HG03025 (cell line): ENCODE data around the gene C1QB.
"Not testable (repeated sequence)": the region's sequence is repeated elsewhere in the genome, so short reads cannot be mapped to it uniquely, and the experiment has no call there.

Experiments used
- ATAC-seq: cut with Tn5 transposase; IDR thresholded peaks from one replicate; pipeline ENCODE4 v1.9.1; 2021; ENCODE audit warnings: mild to moderate bottlenecking, moderate library complexity; ENCODE audit not compliant: unreplicated experiment, low FRiP score

Gene C1QB

GRCh38 chr1:22661880-22662279 is 8.8 kb downstream of the C1QB start:
- ATAC-seq, result no peak

GRCh38 chr1:22662318-22662717 is 9.3 kb downstream of the C1QB start:
- ATAC-seq, result no peak

GRCh38 chr1:22662986-22663408 is 10.0 kb downstream of the C1QB start:
- no peak for ATAC-seq

GRCh38 chr1:22665752-22666151 is 12.7 kb downstream of the C1QB start:
- no peak for ATAC-seq

GRCh38 chr1:22666412-22666811 is 13.4 kb downstream of the C1QB start:
- no peak for ATAC-seq

GRCh38 chr1:22668840-22669239 is 15.8 kb downstream of the C1QB start:
- ATAC-seq, result not testable (repeated sequence)

- no peak for ATAC-seq
Measured at GRCh38 chr1:22670352-22670975, 17.4 kb downstream of the C1QB start.

GRCh38 chr1:22671999-22672398 is 19.0 kb downstream of the C1QB start:
- ATAC-seq, result no peak

- ATAC-seq, result no peak
Measured at GRCh38 chr1:22673486-22674409, 20.7 kb downstream of the C1QB start.

- ATAC-seq, result no peak
Measured at GRCh38 chr1:22674410-22674749, 21.3 kb downstream of the C1QB start.

GRCh38 chr1:22676151-22676550 is 23.1 kb downstream of the C1QB start:
- not testable (repeated sequence) for ATAC-seq

GRCh38 chr1:22676916-22677583 is 24.0 kb downstream of the C1QB start:
- no peak for ATAC-seq

- no peak for ATAC-seq
Measured at GRCh38 chr1:22677931-22678896, 25.2 kb downstream of the C1QB start.

GRCh38 chr1:22680726-22681125 is 27.7 kb downstream of the C1QB start:
- no peak for ATAC-seq

GRCh38 chr1:22681556-22682276 is 28.7 kb downstream of the C1QB start:
- ATAC-seq, result no peak

GRCh38 chr1:22683547-22683946 is 30.5 kb downstream of the C1QB start:
- ATAC-seq, result no peak

- no peak for ATAC-seq
Measured at GRCh38 chr1:22685591-22686059, 32.6 kb downstream of the C1QB start.

GRCh38 chr1:22687191-22687590 is 34.2 kb downstream of the C1QB start:
- no peak for ATAC-seq

GRCh38 chr1:22688466-22688865 is 35.4 kb downstream of the C1QB start:
- no peak for ATAC-seq
